ENCODE results near the gene PLXNA4. TPM values are rescaled to one million over a fixed set of nuclear protein-coding genes. Genes with fewer than 3 reads are reported as not detected.

PLXNA4 gene
- polyA plus RNA-seq, 1 donor (not counting 4 experiments of a cell fraction or from before 2014, with no cell fraction given) = 0.01 TPM

DNA sequence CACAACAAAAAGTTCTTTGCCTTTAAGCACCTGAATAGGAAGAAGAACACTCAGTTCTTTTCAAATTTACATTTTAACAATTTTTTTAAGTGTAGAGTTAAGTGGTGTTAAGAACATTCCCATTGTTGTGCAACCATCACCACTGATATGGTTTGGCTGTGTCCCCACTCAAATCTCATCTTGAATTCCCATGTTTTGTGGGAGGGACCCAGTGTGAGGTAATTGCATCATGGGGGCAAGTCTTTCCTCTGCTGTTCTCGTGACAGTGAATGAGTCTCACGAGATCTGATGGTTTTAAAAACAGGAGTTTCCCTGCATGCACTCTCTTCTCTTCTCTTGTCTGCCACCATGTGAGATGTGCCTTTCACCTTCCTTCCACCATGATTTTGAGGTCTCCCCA, 155.7 kb downstream of the PLXNA4 start:
- H2AFZ ChIP-seq (ENCODE audit: control insufficient read depth, low read length) = no peak overlapping the region
- H3K4me1 ChIP-seq (ENCODE audit: control insufficient read depth, extremely low read depth, insufficient read depth, low read length) = no peaks in the 10 kb centered on the region
- no peak for TF ChIP-seq EZH2 (IDR thresholded peaks at IDR 0.05; ENCODE audit: low read length)
- TF ChIP-seq, protein P1, sequence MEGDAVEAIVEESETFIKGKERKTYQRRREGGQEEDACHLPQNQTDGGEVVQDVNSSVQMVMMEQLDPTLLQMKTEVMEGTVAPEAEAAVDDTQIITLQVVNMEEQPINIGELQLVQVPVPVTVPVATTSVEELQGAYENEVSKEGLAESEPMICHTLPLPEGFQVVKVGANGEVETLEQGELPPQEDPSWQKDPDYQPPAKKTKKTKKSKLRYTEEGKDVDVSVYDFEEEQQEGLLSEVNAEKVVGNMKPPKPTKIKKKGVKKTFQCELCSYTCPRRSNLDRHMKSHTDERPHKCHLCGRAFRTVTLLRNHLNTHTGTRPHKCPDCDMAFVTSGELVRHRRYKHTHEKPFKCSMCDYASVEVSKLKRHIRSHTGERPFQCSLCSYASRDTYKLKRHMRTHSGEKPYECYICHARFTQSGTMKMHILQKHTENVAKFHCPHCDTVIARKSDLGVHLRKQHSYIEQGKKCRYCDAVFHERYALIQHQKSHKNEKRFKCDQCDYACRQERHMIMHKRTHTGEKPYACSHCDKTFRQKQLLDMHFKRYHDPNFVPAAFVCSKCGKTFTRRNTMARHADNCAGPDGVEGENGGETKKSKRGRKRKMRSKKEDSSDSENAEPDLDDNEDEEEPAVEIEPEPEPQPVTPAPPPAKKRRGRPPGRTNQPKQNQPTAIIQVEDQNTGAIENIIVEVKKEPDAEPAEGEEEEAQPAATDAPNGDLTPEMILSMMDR (optimal IDR thresholded peaks at IDR 0.05 in 1 of 3, IDR thresholded peaks at IDR 0.05 in 1 of 3, conservative IDR thresholded peaks at IDR 0.05 in 1 of 3; ENCODE audit: extremely low read depth in 1 of 3, insufficient read depth in 2 of 3, low read length in 3 of 3) = no peak
- no peak overlapping the region for H3K27ac ChIP-seq (ENCODE audit: control insufficient read depth, insufficient read depth, low read length)
- no peak overlapping the region for H3K4me2 ChIP-seq (ENCODE audit: control insufficient read depth, extremely low read depth, insufficient read depth, low read depth, low read length)
- no peaks in the 10 kb centered on the region for H3K36me3 ChIP-seq (ENCODE audit: control insufficient read depth in 2 of 2, extremely low read depth in 1 of 2, insufficient read depth in 2 of 2, low read length in 2 of 2)
- DNase-seq (ENCODE audit: low read depth, low spot score) (no peak), FAIRE-seq (no peak)
- no peak overlapping the region for H3K9ac ChIP-seq (ENCODE audit: control insufficient read depth, extremely low read depth, insufficient read depth, low read length)
- H3K9me1 ChIP-seq (ENCODE audit: control insufficient read depth, extremely low read depth, insufficient read depth, low read length) = no peaks in the 10 kb centered on the region
- dilution Hi-C loops (cut with MboI; ENCODE audit: extremely low pct_ligation_motif_present, low sequenced_read_pairs) = no loop called here
- H3K27me3 ChIP-seq (ENCODE audit: control insufficient read depth, extremely low read depth, insufficient read depth, low read length) = no peaks in the 10 kb centered on the region
- no peaks in the 10 kb centered on the region for H3K9me3 ChIP-seq (ENCODE audit: control insufficient read depth, low read depth, low read length)
- no peaks in the 10 kb centered on the region for H4K20me1 ChIP-seq (ENCODE audit: control insufficient read depth, extremely low read depth, insufficient read depth, low read length)
- H3K4me3 ChIP-seq (ENCODE audit: control insufficient read depth in 2 of 3, extremely low read depth in 1 of 3, insufficient read depth in 2 of 3, low read depth in 1 of 3, low read length in 3 of 3) = no peak overlapping the region
- H3K79me2 ChIP-seq (ENCODE audit: control insufficient read depth, insufficient read depth, low read length) = no peaks in the 10 kb centered on the region

DNA sequence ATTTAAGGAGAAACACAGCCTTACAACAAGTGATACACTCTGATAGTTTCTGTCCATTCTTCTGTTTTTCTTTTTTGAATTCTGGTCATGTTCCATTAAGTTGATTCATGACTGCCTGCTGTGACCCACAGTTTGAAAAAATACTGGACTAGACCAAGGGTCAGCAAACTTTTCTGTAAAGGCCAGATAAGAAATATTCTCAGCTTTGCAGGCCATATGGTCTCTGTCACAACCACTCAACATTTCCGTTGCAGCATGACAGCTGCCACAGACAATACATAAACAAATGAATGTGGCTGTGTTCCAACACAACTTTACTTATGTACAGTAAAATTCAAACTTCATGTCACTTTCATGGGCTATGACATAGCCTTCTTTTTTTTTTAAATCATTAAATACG, 156.7 kb downstream of the PLXNA4 start:
- dilution Hi-C loops (cut with MboI; ENCODE audit: extremely low pct_ligation_motif_present, low sequenced_read_pairs) = no loop called here
- Histone ChIP-seq H3K27me3 (ENCODE audit: control insufficient read depth, extremely low read depth, insufficient read depth, low read length) (no peaks in the 10 kb centered on the region), H3K27ac (ENCODE audit: control insufficient read depth, insufficient read depth, low read length) (no peak overlapping the region), H3K4me1 (ENCODE audit: control insufficient read depth, extremely low read depth, insufficient read depth, low read length) (no peaks in the 10 kb centered on the region), H3K4me2 (ENCODE audit: control insufficient read depth, extremely low read depth, insufficient read depth, low read depth, low read length) (no peak overlapping the region), H3K9ac (ENCODE audit: control insufficient read depth, extremely low read depth, insufficient read depth, low read length) (no peak overlapping the region), H3K9me3 (ENCODE audit: control insufficient read depth, low read depth, low read length) (no peaks in the 10 kb centered on the region), H2AFZ (ENCODE audit: control insufficient read depth, low read length) (no peak overlapping the region), H4K20me1 (ENCODE audit: control insufficient read depth, extremely low read depth, insufficient read depth, low read length) (no peaks in the 10 kb centered on the region), H3K79me2 (ENCODE audit: control insufficient read depth, insufficient read depth, low read length) (no peaks in the 10 kb centered on the region), H3K4me3 (ENCODE audit: control insufficient read depth in 2 of 3, extremely low read depth in 1 of 3, insufficient read depth in 2 of 3, low read depth in 1 of 3, low read length in 3 of 3) (no peak overlapping the region), H3K36me3 (ENCODE audit: control insufficient read depth in 2 of 2, extremely low read depth in 1 of 2, insufficient read depth in 2 of 2, low read length in 2 of 2) (no peaks in the 10 kb centered on the region), H3K9me1 (ENCODE audit: control insufficient read depth, extremely low read depth, insufficient read depth, low read length) (no peaks in the 10 kb centered on the region)
- DNase-seq (ENCODE audit: low read depth, low spot score) (no peak), FAIRE-seq (no peak)
- TF ChIP-seq, protein P1 (optimal IDR thresholded peaks at IDR 0.05 in 1 of 3, IDR thresholded peaks at IDR 0.05 in 1 of 3, conservative IDR thresholded peaks at IDR 0.05 in 1 of 3; ENCODE audit: extremely low read depth in 1 of 3, insufficient read depth in 2 of 3, low read length in 3 of 3) = no peak
- TF ChIP-seq EZH2 (IDR thresholded peaks at IDR 0.05; ENCODE audit: low read length) = no peak

Measured in keratinocyte (primary cell).